WTC11 (cell line): Measurements from ENCODE around the gene FAM3D. TPM values are rescaled to one million over a fixed set of nuclear protein-coding genes. Genes with fewer than 3 reads are reported as not detected.

Experiments used
- ATAC-seq: fragments of 200-7000 bp; cut with Tn5 transposase; 2 replicates; pipeline ENCODE4 v1.10.0; 2021; ENCODE audit warnings: mild to moderate bottlenecking, moderate library complexity
- CTCF ChIA-PET: fragments of 300-600 bp; sonication (Branson Sonifier 250); formaldehyde crosslinking; loops from one replicate; lab custom pipeline; 2021; ENCODE audit warnings: antibody characterized with exemption; lab: Charles Lee
- POLR2A ChIA-PET: fragments of 350-600 bp; sonication (Branson Sonifier 250); formaldehyde crosslinking; loops from one replicate; lab custom pipeline; 2021; ENCODE audit warnings: antibody characterized with exemption; lab: Charles Lee
- DNase-seq: peaks from one replicate; pipeline ENCODE4 v3.0.0; 2021; ENCODE audit warnings: low spot score
- H3K27ac Mint-ChIP-seq: 2 replicates; pipeline ENCODE4 v1.8.0; 2021; ENCODE audit warnings: mixed read lengths
- H3K27me3 Mint-ChIP-seq: 2 replicates; pipeline ENCODE4 v1.8.0; 2021; ENCODE audit warnings: low read depth, mild to moderate bottlenecking, moderate library complexity, mixed read lengths
- H3K36me3 Mint-ChIP-seq: 2 replicates; pipeline ENCODE4 v1.8.0; 2021; ENCODE audit warnings: mixed read lengths
- H3K4me1 Mint-ChIP-seq: 2 replicates; pipeline ENCODE4 v1.8.0; 2022; ENCODE audit warnings: mixed read lengths
- H3K4me3 Mint-ChIP-seq: 2 replicates; pipeline ENCODE4 v1.8.0; 2021; ENCODE audit warnings: mild to moderate bottlenecking, moderate library complexity, mixed read lengths
- H3K9me3 Mint-ChIP-seq: 2 replicates; pipeline ENCODE4 v1.8.0; 2021; ENCODE audit warnings: mixed read lengths
- AR ChIP-seq: fragments of 250-450 bp; sonication (Bioruptor Pico); IDR thresholded peaks from 2 replicates; pipeline ENCODE4 v1.9.0; 2021; ENCODE audit warnings: mild to moderate bottlenecking
- ATF2 ChIP-seq: sonication (generic); formaldehyde crosslinking; IDR thresholded peaks from 2 replicates; pipeline ENCODE4 v1.8.1; 2022; ENCODE audit warnings: low read depth, missing genetic modification reagents, borderline replicate concordance
- CDX4 ChIP-seq: fragments of 250-450 bp; sonication (Bioruptor Pico); IDR thresholded peaks from 2 replicates; pipeline ENCODE4 v1.9.0; 2021; ENCODE audit warnings: moderate library complexity, mild to moderate bottlenecking, inconsistent platforms, borderline replicate concordance
- HMGXB4 ChIP-seq: sonication (generic); formaldehyde crosslinking; IDR thresholded peaks from 2 replicates; pipeline ENCODE4 v1.8.1; 2023; ENCODE audit warnings: mild to moderate bottlenecking, moderate library complexity, missing genetic modification reagents
- JUN ChIP-seq: sonication (generic); formaldehyde crosslinking; IDR thresholded peaks from 2 replicates; pipeline ENCODE4 v1.8.0; 2023; ENCODE audit warnings: mild to moderate bottlenecking, missing genetic modification reagents
- MAX ChIP-seq: sonication (generic); formaldehyde crosslinking; IDR thresholded peaks from 2 replicates; pipeline ENCODE4 v1.8.0; 2022; ENCODE audit warnings: mild to moderate bottlenecking, missing genetic modification reagents
- PRRX2 ChIP-seq: fragments of 250-450 bp; sonication (Bioruptor Pico); IDR thresholded peaks from 2 replicates; pipeline ENCODE4 v1.8.0; 2021; ENCODE audit warnings: mild to moderate bottlenecking
- SMAD4 ChIP-seq: sonication (generic); formaldehyde crosslinking; IDR thresholded peaks from 2 replicates; pipeline ENCODE4 v1.8.0; 2022; ENCODE audit warnings: mild to moderate bottlenecking, missing genetic modification reagents
- TEAD1 ChIP-seq: sonication (generic); formaldehyde crosslinking; IDR thresholded peaks from 2 replicates; pipeline ENCODE4 v1.8.0; 2022; ENCODE audit warnings: mild to moderate bottlenecking, missing genetic modification reagents
- TP53 ChIP-seq: sonication (generic); formaldehyde crosslinking; IDR thresholded peaks from 2 replicates; pipeline ENCODE4 v1.8.1; 2023; ENCODE audit warnings: mild to moderate bottlenecking, missing genetic modification reagents
- USF1 ChIP-seq: sonication (generic); formaldehyde crosslinking; IDR thresholded peaks from 2 replicates; pipeline ENCODE4 v1.8.0; 2022; ENCODE audit warnings: mild to moderate bottlenecking, missing genetic modification reagents
- ZNF121 ChIP-seq: sonication (generic); formaldehyde crosslinking; IDR thresholded peaks from 2 replicates; pipeline ENCODE4 v1.8.0; 2023; ENCODE audit warnings: missing genetic modification reagents
- ZNF138 ChIP-seq: sonication (generic); formaldehyde crosslinking; conservative IDR thresholded peaks from 2 replicates; pipeline ENCODE4 v1.8.1; 2022; ENCODE audit warnings: mild to moderate bottlenecking, moderate library complexity, missing genetic modification reagents
- total RNA-seq: library from RNA; stranded (reverse); gene quantifications from 3 replicates; pipeline ENCODE4 v1.2.3, GENCODE V29; 2021

Gene FAM3D
- total RNA-seq, 1 experiment from 2014 or later = 0.66 TPM

GRCh38 chr3:58624550-58624949, 42.0 kb downstream of the FAM3D start (continued):
- TF ChIP-seq AR (CRISPR knock-in tag) (no peak), SMAD4 (CRISPR knock-in tag) (no peak), TP53 (CRISPR knock-in tag) (no peak)

GRCh38 chr3:58623961-58624360, 42.6 kb downstream of the FAM3D start:
- Mint-ChIP-seq H3K27ac (no peak overlapping the region), H3K4me1 (no peaks in the 10 kb centered on the region), H3K4me3 (no peak overlapping the region), H3K9me3 (no peaks in the 10 kb centered on the region), H3K27me3 (no peaks in the 10 kb centered on the region), H3K36me3 (no peaks in the 10 kb centered on the region)
- ATAC-seq (no peak), DNase-seq (no peak)
- no peak for TF ChIP-seq MAX (CRISPR knock-in tag)
- ChIA-PET POLR2A (no interaction called here), CTCF (interaction anchor here (0.5 kb wide), 1 partner anchor 37 kb away, joined by 3 read pairs; no protein-coding TSS in a partner anchor)

GRCh38 chr3:58623478-58623877, 43.1 kb downstream of the FAM3D start:
- CTCF ChIA-PET = interaction anchor here (0.5 to 1.5 kb wide), 4 partner anchors 19 to 94 kb away, joined by 3 to 5 read pairs (median 4); no protein-coding TSS in a partner anchor
- TF ChIP-seq ZNF121 (CRISPR knock-in tag) (no peak), JUN (no peak), ZNF138 (CRISPR knock-in tag) (no peak), USF1 (no peak), CDX4 (CRISPR knock-in tag) (no peak), TEAD1 (CRISPR knock-in tag) (no peak), PRRX2 (no peak), ATF2 (CRISPR knock-in tag) (no peak), HMGXB4 (CRISPR knock-in tag) (no peak)
- no peak for ATAC-seq
- no peak for DNase-seq
- H3K27ac Mint-ChIP-seq = no peak overlapping the region
- H3K9me3 Mint-ChIP-seq = no peaks in the 10 kb centered on the region
- POLR2A ChIA-PET = interaction anchor here (1.0 kb wide), 1 partner anchor 57 kb away, joined by 3 read pairs; no protein-coding TSS in a partner anchor
- H3K4me3 Mint-ChIP-seq = no peak overlapping the region
- H3K27me3 Mint-ChIP-seq = no peaks in the 10 kb centered on the region
- H3K4me1 Mint-ChIP-seq = no peaks in the 10 kb centered on the region
- H3K36me3 Mint-ChIP-seq = no peaks in the 10 kb centered on the region
